HG03432 (cell line): ENCODE results near the gene ITGB1.
"Not testable (repeated sequence)": the region's sequence is repeated elsewhere in the genome, so short reads cannot be mapped to it uniquely, and the experiment has no call there.

Experiments used
- ATAC-seq: cut with Tn5 transposase; IDR thresholded peaks from one replicate; pipeline ENCODE4 v1.9.1; 2021; ENCODE audit warnings: mild to moderate bottlenecking, moderate library complexity; ENCODE audit not compliant: unreplicated experiment

The ITGB1 gene

GRCh38 chr10:32980558-32981468 lies 22.8 kb upstream of the ITGB1 start:
- peak; percentile 96 for ATAC-seq

- ATAC-seq: no peak
These were observed 22.2 kb upstream of the ITGB1 start for GRCh38 chr10:32980242-32980557.

GRCh38 chr10:32979719-32980118 lies 21.7 kb upstream of the ITGB1 start:
- ATAC-seq: not testable (repeated sequence)

GRCh38 chr10:32979041-32979440 lies 21.0 kb upstream of the ITGB1 start:
- ATAC-seq: no peak

GRCh38 chr10:32977846-32978809 lies 20.1 kb upstream of the ITGB1 start:
- ATAC-seq: not testable (repeated sequence)

GRCh38 chr10:32976338-32976737 lies 18.3 kb upstream of the ITGB1 start:
- no peak for ATAC-seq

- peak; percentile 50 for ATAC-seq
These were observed 14.9 kb upstream of the ITGB1 start for GRCh38 chr10:32972929-32973328.

GRCh38 chr10:32972460-32972859 lies 14.4 kb upstream of the ITGB1 start:
- no peak for ATAC-seq

GRCh38 chr10:32971536-32972091 lies 13.6 kb upstream of the ITGB1 start:
- ATAC-seq: no peak

GRCh38 chr10:32970910-32971309 lies 12.9 kb upstream of the ITGB1 start:
- ATAC-seq: peak; percentile 82

GRCh38 chr10:32964270-32964669 lies 6.2 kb upstream of the ITGB1 start:
- ATAC-seq: no peak

GRCh38 chr10:32963096-32963495 lies 5.1 kb upstream of the ITGB1 start:
- ATAC-seq: no peak

GRCh38 chr10:32962521-32962920 lies 4.5 kb upstream of the ITGB1 start:
- no peak for ATAC-seq

GRCh38 chr10:32961895-32962369 lies 3.9 kb upstream of the ITGB1 start:
- no peak for ATAC-seq

GRCh38 chr10:32961343-32961894 lies 3.4 kb upstream of the ITGB1 start:
- no peak for ATAC-seq

- ATAC-seq: no peak
These were observed 2.0 kb upstream of the ITGB1 start for GRCh38 chr10:32960022-32960421.

GRCh38 chr10:32959006-32959920 lies 1.2 kb upstream of the ITGB1 start:
- peak; percentile 49 for ATAC-seq

- ATAC-seq: peak; percentile 33
These were observed 517 bp downstream of the ITGB1 start for GRCh38 chr10:32957341-32958084.
